Measurements from ENCODE around the gene CREB5. TPM values are rescaled to one million over a fixed set of nuclear protein-coding genes. Genes with fewer than 3 reads are reported as not detected.

The CREB5 gene
- total and polyA plus RNA-seq, 2 of the 13 experiments (the other 11 are each of a cell fraction or from before 2014, with no cell fraction given) = 0.38 to 0.71 TPM

GRCh38 chr7:28371846-28372245 lies 40.5 kb upstream of the CREB5 start:
- ChIA-PET CTCF (ENCODE audit: low intra/inter-chr PET ratio, low total read pairs) (no interaction called here), POLR2A (no interaction called here)
- Histone ChIP-seq H3K79me2 (ENCODE audit: insufficient read depth, low read length) (no peaks in the 10 kb centered on the region), H3K4me1 (ENCODE audit: insufficient read depth, low read length) (no peaks in the 10 kb centered on the region), H3K4me3 (replicated peaks in 1 of 3; ENCODE audit: insufficient read depth in 1 of 3, low read depth in 2 of 3, low read length in 3 of 3) (no peak overlapping the region), H3K36me3 (replicated peaks in 1 of 2; ENCODE audit: control insufficient read depth in 1 of 2, insufficient read depth in 2 of 2, low read length in 2 of 2) (no peaks in the 10 kb centered on the region), H2AFZ (ENCODE audit: low read length) (no peak overlapping the region), H3K27me3 (ENCODE audit: control insufficient read depth in 1 of 2, insufficient read depth in 2 of 2, low read length in 2 of 2) (peaks cover 0 to 4% of the 10 kb centered on the region in 2 experiments; a peak in 3 of 5 replicates), H3K9me3 (ENCODE audit: low read length) (no peaks in the 10 kb centered on the region), H4K20me1 (ENCODE audit: insufficient read depth, low read length) (no peaks in the 10 kb centered on the region), H3K4me2 (ENCODE audit: low read depth, low read length) (no peak overlapping the region), H3K27ac (ENCODE audit: extremely low read length, insufficient read depth, low read length) (no peak overlapping the region), H3K9ac (ENCODE audit: insufficient read depth, low read depth, low read length) (no peak overlapping the region)
- in situ Hi-C loops (cut with HindIII; ENCODE audit: extremely low pct_ligation_motif_present, low pct_unique_long_range_greater_than_20kb) (no loop called here), intact Hi-C loops (cut with micrococcal nuclease; ENCODE audit: unreplicated experiment) (no loop called here)
- FAIRE-seq (no peak), DNase-seq (ENCODE audit: low spot score) (no peak), ATAC-seq (no peak)
- TF ChIP-seq ZNF772 (CRISPR knock-in tag; IDR thresholded peaks at IDR 0.05) (no peak), GPN1 (CRISPR knock-in tag; IDR thresholded peaks at IDR 0.05; ENCODE audit: borderline replicate concordance) (no peak), ZBTB21 (CRISPR knock-in tag; IDR thresholded peaks at IDR 0.05) (no peak), ZMAT5 (CRISPR knock-in tag; IDR thresholded peaks at IDR 0.05; ENCODE audit: borderline replicate concordance, low read depth) (no peak), ZFP36L1 (CRISPR knock-in tag; IDR thresholded peaks at IDR 0.05) (no peak)
- TF ChIP-seq, protein P1, sequence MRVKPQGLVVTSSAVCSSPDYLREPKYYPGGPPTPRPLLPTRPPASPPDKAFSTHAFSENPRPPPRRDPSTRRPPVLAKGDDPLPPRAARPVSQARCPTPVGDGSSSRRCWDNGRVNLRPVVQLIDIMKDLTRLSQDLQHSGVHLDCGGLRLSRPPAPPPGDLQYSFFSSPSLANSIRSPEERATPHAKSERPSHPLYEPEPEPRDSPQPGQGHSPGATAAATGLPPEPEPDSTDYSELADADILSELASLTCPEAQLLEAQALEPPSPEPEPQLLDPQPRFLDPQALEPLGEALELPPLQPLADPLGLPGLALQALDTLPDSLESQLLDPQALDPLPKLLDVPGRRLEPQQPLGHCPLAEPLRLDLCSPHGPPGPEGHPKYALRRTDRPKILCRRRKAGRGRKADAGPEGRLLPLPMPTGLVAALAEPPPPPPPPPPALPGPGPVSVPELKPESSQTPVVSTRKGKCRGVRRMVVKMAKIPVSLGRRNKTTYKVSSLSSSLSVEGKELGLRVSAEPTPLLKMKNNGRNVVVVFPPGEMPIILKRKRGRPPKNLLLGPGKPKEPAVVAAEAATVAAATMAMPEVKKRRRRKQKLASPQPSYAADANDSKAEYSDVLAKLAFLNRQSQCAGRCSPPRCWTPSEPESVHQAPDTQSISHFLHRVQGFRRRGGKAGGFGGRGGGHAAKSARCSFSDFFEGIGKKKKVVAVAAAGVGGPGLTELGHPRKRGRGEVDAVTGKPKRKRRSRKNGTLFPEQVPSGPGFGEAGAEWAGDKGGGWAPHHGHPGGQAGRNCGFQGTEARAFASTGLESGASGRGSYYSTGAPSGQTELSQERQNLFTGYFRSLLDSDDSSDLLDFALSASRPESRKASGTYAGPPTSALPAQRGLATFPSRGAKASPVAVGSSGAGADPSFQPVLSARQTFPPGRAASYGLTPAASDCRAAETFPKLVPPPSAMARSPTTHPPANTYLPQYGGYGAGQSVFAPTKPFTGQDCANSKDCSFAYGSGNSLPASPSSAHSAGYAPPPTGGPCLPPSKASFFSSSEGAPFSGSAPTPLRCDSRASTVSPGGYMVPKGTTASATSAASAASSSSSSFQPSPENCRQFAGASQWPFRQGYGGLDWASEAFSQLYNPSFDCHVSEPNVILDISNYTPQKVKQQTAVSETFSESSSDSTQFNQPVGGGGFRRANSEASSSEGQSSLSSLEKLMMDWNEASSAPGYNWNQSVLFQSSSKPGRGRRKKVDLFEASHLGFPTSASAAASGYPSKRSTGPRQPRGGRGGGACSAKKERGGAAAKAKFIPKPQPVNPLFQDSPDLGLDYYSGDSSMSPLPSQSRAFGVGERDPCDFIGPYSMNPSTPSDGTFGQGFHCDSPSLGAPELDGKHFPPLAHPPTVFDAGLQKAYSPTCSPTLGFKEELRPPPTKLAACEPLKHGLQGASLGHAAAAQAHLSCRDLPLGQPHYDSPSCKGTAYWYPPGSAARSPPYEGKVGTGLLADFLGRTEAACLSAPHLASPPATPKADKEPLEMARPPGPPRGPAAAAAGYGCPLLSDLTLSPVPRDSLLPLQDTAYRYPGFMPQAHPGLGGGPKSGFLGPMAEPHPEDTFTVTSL (CRISPR knock-in tag; IDR thresholded peaks at IDR 0.05; ENCODE audit: borderline replicate concordance) = no peak
- no TSS peak for BruUV-seq (replicated peaks)
- 3% methylated on average over 6 of the region's 7 CpGs for WGBS (ENCODE audit: low lambda C conversion rate)
